ENCODE data around the gene WDR91. TPM values are rescaled to one million over a fixed set of nuclear protein-coding genes. Genes with fewer than 3 reads are reported as not detected.

WDR91 gene
- total and polyA plus RNA-seq, 8 donors, result 17.8 to 47.9 (median 26.5) TPM

GRCh38 chr7:135152442-135152841 lies 58.9 kb downstream of the WDR91 start:
- no peak for TF ChIP-seq CTCF (IDR thresholded peaks at IDR 0.05)
- Histone ChIP-seq H3K4me3 (no peak overlapping the region), H3K27me3 (no peaks in the 10 kb centered on the region), H3K27ac (peak overlapping the region in 1 of 4 donors; percentile 92), H3K4me1 (peaks cover 0 to 20% (median 5%) of the 10 kb centered on the region in 3 donors), H3K36me3 (no peaks in the 10 kb centered on the region), H3K9me3 (no peaks in the 10 kb centered on the region)
- 35 to 44% methylated on average over 1 of the region's 1 CpG for WGBS, 2 donors
- FAIRE-seq, result no peak
- no peak for ATAC-seq
- DNase-seq, result no peak
- intact Hi-C loops (cut with DNase I), result no loop called here

GRCh38 chr7:135151533-135151932 lies 59.8 kb downstream of the WDR91 start:
- H3K36me3 ChIP-seq, result no peaks in the 10 kb centered on the region
- no peak overlapping the region for H3K4me3 ChIP-seq
- 75 to 81% methylated on average over 6 of the region's 6 CpGs for WGBS, 2 donors
- H3K27me3 ChIP-seq, result no peaks in the 10 kb centered on the region
- ATAC-seq (peak in 2 of 4 donors; percentile 5 to 11), DNase-seq (no peak), FAIRE-seq (no peak)
- TF ChIP-seq CTCF (IDR thresholded peaks at IDR 0.05), result no peak
- no peaks in the 10 kb centered on the region for H3K9me3 ChIP-seq
- peaks cover 0 to 28% (median 12%) of the 10 kb centered on the region in 3 donors for H3K4me1 ChIP-seq
- H3K27ac ChIP-seq, result peak overlapping the region in 2 of 4 donors; percentile 92 to 96
- intact Hi-C loops (cut with DNase I), result no loop called here

GRCh38 chr7:135151132-135151531 lies 60.2 kb downstream of the WDR91 start:
- H3K4me1 ChIP-seq, result peaks cover 0 to 29% (median 14%) of the 10 kb centered on the region in 3 donors
- H3K27me3 ChIP-seq, result no peaks in the 10 kb centered on the region
- H3K4me3 ChIP-seq, result no peak overlapping the region
- 92 to 97% methylated on average over 2 of the region's 2 CpGs for whole genome bisulfite sequencing, 2 donors
- no peak for ATAC-seq
- no peak for DNase-seq
- H3K36me3 ChIP-seq, result no peaks in the 10 kb centered on the region
- H3K27ac ChIP-seq, result peak overlapping the region in 2 of 4 donors; percentile 92 to 96
- no peak for FAIRE-seq
- H3K9me3 ChIP-seq, result no peaks in the 10 kb centered on the region
- no peak for TF ChIP-seq CTCF (IDR thresholded peaks at IDR 0.05)
- intact Hi-C loops (cut with DNase I), result no loop called here

- FAIRE-seq, result no peak
- no peak for TF ChIP-seq CTCF (IDR thresholded peaks at IDR 0.05)
- peak overlapping the region in 2 of 4 donors; percentile 3 to 46 for H3K4me3 ChIP-seq
- ATAC-seq, result no peak
- peaks cover 0 to 29% (median 14%) of the 10 kb centered on the region in 3 donors for H3K4me1 ChIP-seq
- peak overlapping the region in 2 of 4 donors; percentile 92 to 96 for H3K27ac ChIP-seq
- intact Hi-C loops (cut with DNase I), result no loop called here
- H3K36me3 ChIP-seq, result no peaks in the 10 kb centered on the region
- no peaks in the 10 kb centered on the region for H3K27me3 ChIP-seq
- H3K9me3 ChIP-seq, result no peaks in the 10 kb centered on the region
- 43 to 59% methylated on average over 8 of the region's 8 CpGs for WGBS, 2 donors
- peak in 1 of 6 donors; percentile 54 for DNase-seq
Measured at GRCh38 chr7:135150072-135150782, 61.1 kb downstream of the WDR91 start.

Measured in pancreas (tissue), 10 donors.